Subcutaneous abdominal adipose tissue (tissue), 5 donors: Measurements from ENCODE around the gene KMT2C.

Source experiments
- H3K27ac ChIP-seq: one replicate; pipeline ENCODE4 v1.7.0; 2013; ENCODE audit warnings: low read depth, mild to moderate bottlenecking, inconsistent platforms, low read length, moderate library complexity
- H3K27me3 ChIP-seq, 5 donors: one replicate each; pipeline ENCODE4 v1.7.0; 2013; ENCODE audit warnings: low read length in 5 of 5, inconsistent platforms in 1 of 5; ENCODE audit not compliant: control insufficient read depth in 5 of 5, insufficient read depth in 4 of 5
- H3K36me3 ChIP-seq, 5 donors: one replicate each; pipeline ENCODE4 v1.7.0; 2013; ENCODE audit warnings: low read length in 5 of 5; ENCODE audit not compliant: control insufficient read depth in 5 of 5, insufficient read depth in 5 of 5
- H3K4me1 ChIP-seq, 5 donors: one replicate each; pipeline ENCODE4 v1.7.0; 2013; ENCODE audit warnings: low read length in 5 of 5, mild to moderate bottlenecking in 3 of 5, moderate library complexity in 1 of 5; ENCODE audit not compliant: control insufficient read depth in 5 of 5, insufficient read depth in 5 of 5
- H3K4me3 ChIP-seq, 5 donors: one replicate each; pipeline ENCODE4 v1.7.0; 2013; ENCODE audit warnings: low read length in 5 of 5, low read depth in 1 of 5
- H3K9ac ChIP-seq, 5 donors: one replicate each; pipeline ENCODE4 v1.7.0; 2013; ENCODE audit warnings: low read length in 5 of 5, mild to moderate bottlenecking in 4 of 5, moderate library complexity in 3 of 5
- H3K9me3 ChIP-seq, 5 donors: one replicate each; pipeline ENCODE4 v1.7.0; 2013; ENCODE audit warnings: low read length in 5 of 5; ENCODE audit not compliant: control insufficient read depth in 5 of 5
- donor health status: healthy.
- donor health status: healthy.
- donor health status: healthy.
- donor health status: healthy.
- donor health status: healthy.

The KMT2C gene

GRCh38 chr7:152108359-152108758, 327.4 kb downstream of the KMT2C start:
- Histone ChIP-seq H3K4me1 (no peaks in the 10 kb centered on the region), H3K4me3 (no peak overlapping the region), H3K36me3 (peaks cover 17 to 58% (median 33%) of the 10 kb centered on the region in 5 donors), H3K9me3 (no peaks in the 10 kb centered on the region), H3K27ac (no peak overlapping the region), H3K27me3 (no peaks in the 10 kb centered on the region), H3K9ac (no peak overlapping the region)

GRCh38 chr7:152107945-152108344, 327.9 kb downstream of the KMT2C start:
- Histone ChIP-seq H3K27me3 (no peaks in the 10 kb centered on the region), H3K4me3 (no peak overlapping the region), H3K9ac (no peak overlapping the region), H3K9me3 (no peaks in the 10 kb centered on the region), H3K36me3 (peaks cover 17 to 59% (median 37%) of the 10 kb centered on the region in 5 donors), H3K27ac (no peak overlapping the region), H3K4me1 (no peaks in the 10 kb centered on the region)

GRCh38 chr7:152106990-152107389, 328.8 kb downstream of the KMT2C start:
- Histone ChIP-seq H3K9me3 (no peaks in the 10 kb centered on the region), H3K4me1 (no peaks in the 10 kb centered on the region), H3K27me3 (no peaks in the 10 kb centered on the region), H3K27ac (no peak overlapping the region), H3K36me3 (peaks cover 17 to 61% (median 39%) of the 10 kb centered on the region in 5 donors), H3K4me3 (no peak overlapping the region), H3K9ac (no peak overlapping the region)

- H3K27ac ChIP-seq: no peak overlapping the region
- no peaks in the 10 kb centered on the region for H3K27me3 ChIP-seq
- peaks cover 24 to 58% (median 35%) of the 10 kb centered on the region in 5 donors for H3K36me3 ChIP-seq
- no peak overlapping the region for H3K4me3 ChIP-seq
- no peak overlapping the region for H3K9ac ChIP-seq
- H3K9me3 ChIP-seq: no peaks in the 10 kb centered on the region
- H3K4me1 ChIP-seq: no peaks in the 10 kb centered on the region
These were observed 330.6 kb downstream of the KMT2C start for GRCh38 chr7:152105205-152105604.

GRCh38 chr7:152103691-152104090, 332.1 kb downstream of the KMT2C start:
- Histone ChIP-seq H3K9me3 (no peaks in the 10 kb centered on the region), H3K27me3 (no peaks in the 10 kb centered on the region), H3K36me3 (peaks cover 20 to 47% (median 33%) of the 10 kb centered on the region in 5 donors), H3K4me1 (no peaks in the 10 kb centered on the region), H3K9ac (no peak overlapping the region), H3K27ac (no peak overlapping the region), H3K4me3 (no peak overlapping the region)

- H3K36me3 ChIP-seq: peaks cover 20 to 43% (median 31%) of the 10 kb centered on the region in 5 donors
- H3K4me1 ChIP-seq: no peaks in the 10 kb centered on the region
- H3K27me3 ChIP-seq: no peaks in the 10 kb centered on the region
- H3K27ac ChIP-seq: no peak overlapping the region
- H3K9me3 ChIP-seq: no peaks in the 10 kb centered on the region
- no peak overlapping the region for H3K9ac ChIP-seq
- no peak overlapping the region for H3K4me3 ChIP-seq
These were observed 332.7 kb downstream of the KMT2C start for GRCh38 chr7:152103066-152103465.

- H3K9ac ChIP-seq: no peak overlapping the region
- no peaks in the 10 kb centered on the region for H3K9me3 ChIP-seq
- H3K36me3 ChIP-seq: peaks cover 4 to 14% (median 11%) of the 10 kb centered on the region in 5 donors
- H3K4me1 ChIP-seq: no peaks in the 10 kb centered on the region
- no peaks in the 10 kb centered on the region for H3K27me3 ChIP-seq
- H3K27ac ChIP-seq: no peak overlapping the region
- H3K4me3 ChIP-seq: no peak overlapping the region
These were observed 338.5 kb downstream of the KMT2C start for GRCh38 chr7:152097330-152097729.

GRCh38 chr7:152095771-152096170, 340.0 kb downstream of the KMT2C start:
- Histone ChIP-seq H3K4me3 (no peak overlapping the region), H3K36me3 (peaks cover 0 to 7% (median 6%) of the 10 kb centered on the region in 5 donors), H3K27ac (no peak overlapping the region)

GRCh38 chr7:152093717-152094116, 342.1 kb downstream of the KMT2C start:
- Histone ChIP-seq H3K36me3 (peaks cover 0 to 5% (median 4%) of the 10 kb centered on the region in 5 donors), H3K27ac (no peak overlapping the region), H3K4me3 (no peak overlapping the region), H3K9me3 (peaks cover 0 to 8% (median 5%) of the 10 kb centered on the region in 5 donors), H3K27me3 (no peaks in the 10 kb centered on the region), H3K4me1 (peaks cover 0 to 6% (median 0%) of the 10 kb centered on the region in 5 donors), H3K9ac (no peak overlapping the region)

More at GRCh38 chr7:152095771-152096170, 340.0 kb downstream of the KMT2C start:
- no peaks in the 10 kb centered on the region for H3K27me3 ChIP-seq
- no peaks in the 10 kb centered on the region for H3K9me3 ChIP-seq
- no peak overlapping the region for H3K9ac ChIP-seq
- H3K4me1 ChIP-seq: peaks cover 0 to 3% (median 0%) of the 10 kb centered on the region in 5 donors

- Histone ChIP-seq H3K4me1 (peaks cover 0 to 6% (median 0%) of the 10 kb centered on the region in 5 donors), H3K36me3 (peaks cover 0 to 3% (median 0%) of the 10 kb centered on the region in 5 donors), H3K27ac (no peak overlapping the region), H3K27me3 (no peaks in the 10 kb centered on the region), H3K9me3 (peaks cover 0 to 11% (median 7%) of the 10 kb centered on the region in 5 donors), H3K4me3 (no peak overlapping the region), H3K9ac (no peak overlapping the region)
These were observed 345.1 kb downstream of the KMT2C start for GRCh38 chr7:152090747-152091146.
